H1 (cell line): ENCODE data around the gene ZNF280B. TPM values are rescaled to one million over a fixed set of nuclear protein-coding genes. Genes with fewer than 3 reads are reported as not detected.

Source experiments
- CTCF ChIA-PET: fragments of 300-600 bp; sonication (Branson Sonifier 250); formaldehyde crosslinking; loops from one replicate; lab custom pipeline; 2021; ENCODE audit not compliant: partially characterized antibody; lab: Charles Lee
- POLR2A ChIA-PET: fragments of 300-600 bp; sonication (Branson Sonifier 250); formaldehyde crosslinking; loops from one replicate; lab custom pipeline; 2021; ENCODE audit warnings: inconsistent platforms; ENCODE audit not compliant: partially characterized antibody; lab: Charles Lee
- DNase-seq, 2 experiments: peaks; one replicate each; pipeline versions ENCODE4 v3.0.0 to v3.0.0-alpha.2; 2010 to 2022; ENCODE audit warnings: low spot score in 2 of 2, low read depth in 1 of 2, mixed read lengths in 1 of 2
- FAIRE-seq: peaks from 2 replicates; lab custom pipeline; 2011; peaks lifted over from hg19 to GRCh38; lab: Jason Lieb, UNC
- H2AFZ ChIP-seq: 2 replicates; pipeline ENCODE4 v1.8.1; 2012; ENCODE audit warnings: low read length, inconsistent platforms
- H2AK5ac ChIP-seq: 2 replicates; pipeline ENCODE4 v1.6.1; 2013; ENCODE audit warnings: low read depth, low read length
- H2BK120ac ChIP-seq: replicated peaks from 2 replicates; pipeline ENCODE3; 2013; ENCODE audit warnings: low read depth, low read length, inconsistent platforms
- H2BK12ac ChIP-seq: 2 replicates; pipeline ENCODE4 v1.6.1; 2013; ENCODE audit warnings: low read depth, low read length
- H2BK15ac ChIP-seq: 2 replicates; pipeline ENCODE4 v1.6.1; 2013; ENCODE audit warnings: low read length
- H2BK20ac ChIP-seq: 2 replicates; pipeline ENCODE4 v1.6.1; 2013; ENCODE audit warnings: low read length
- H2BK5ac ChIP-seq: 2 replicates; pipeline ENCODE4 v1.6.1; 2013; ENCODE audit warnings: low read depth, low read length
- H3K14ac ChIP-seq: 2 replicates; pipeline ENCODE4 v1.6.1; 2013; ENCODE audit warnings: inconsistent platforms; ENCODE audit not compliant: insufficient read length
- H3K18ac ChIP-seq: 2 replicates; pipeline ENCODE4 v1.6.1; 2013; ENCODE audit warnings: low read length; ENCODE audit errors: extremely low read depth
- H3K23ac ChIP-seq: 2 replicates; pipeline ENCODE4 v1.6.1; 2013; ENCODE audit warnings: inconsistent platforms; ENCODE audit not compliant: insufficient read length
- H3K23me2 ChIP-seq: 2 replicates; pipeline ENCODE4 v1.6.1; 2013; ENCODE audit warnings: low read depth, low read length
- H3K27ac ChIP-seq: 2 replicates; pipeline ENCODE4 v1.6.1; 2011; ENCODE audit warnings: low read depth, low read length, inconsistent platforms
- H3K27me3 ChIP-seq, 4 experiments: replicated peaks in 1 of 4; 1 replicate in 1 of 4; 2 replicates in 3 of 4; pipeline versions ENCODE4 v1.6.1 to v1.8.1; 2011 to 2013; ENCODE audit warnings: low read length in 3 of 4, mild to moderate bottlenecking in 3 of 4, inconsistent platforms in 2 of 4, mixed read lengths in 2 of 4, moderate library complexity in 1 of 4; ENCODE audit not compliant: control insufficient read depth in 3 of 4, insufficient read depth in 3 of 4; ENCODE audit errors: extremely low read depth in 1 of 4
- H3K36me3 ChIP-seq, 4 experiments: 2 replicates each; pipeline versions ENCODE4 v1.6.1 to v1.8.1; 2011 to 2013; ENCODE audit warnings: mild to moderate bottlenecking in 4 of 4, low read length in 3 of 4, moderate library complexity in 2 of 4, control low read depth in 1 of 4, inconsistent platforms in 1 of 4; ENCODE audit not compliant: insufficient read depth in 4 of 4, control insufficient read depth in 2 of 4
- H3K4ac ChIP-seq: replicated peaks from 2 replicates; pipeline ENCODE3; 2013; ENCODE audit warnings: low read length, low read depth, mixed read lengths, inconsistent platforms; ENCODE audit not compliant: insufficient read length
- H3K4me1 ChIP-seq, 4 experiments: replicated peaks in 1 of 4; 1 replicate in 1 of 4; 2 replicates in 3 of 4; pipeline versions ENCODE4 v1.6.1 to v1.8.1; 2011 to 2013; ENCODE audit warnings: low read length in 3 of 4, inconsistent platforms in 2 of 4, mixed read lengths in 1 of 4; ENCODE audit not compliant: insufficient read depth in 4 of 4, control insufficient read depth in 3 of 4
- H3K4me2 ChIP-seq, 2 experiments: 2 replicates each; pipeline versions ENCODE4 v1.6.1 to v1.8.1; 2011 to 2013; ENCODE audit warnings: low read depth in 2 of 2, low read length in 2 of 2, control low read depth in 1 of 2, inconsistent platforms in 1 of 2, mild to moderate bottlenecking in 1 of 2; ENCODE audit not compliant: insufficient read depth in 1 of 2
- H3K4me3 ChIP-seq, 4 experiments: fragments of 200-600, 300-600 bp in 1 of 4; sonication (generic), shearing (Covaris generic), sonication (Bioruptor Twin) in 1 of 4; 2 replicates each; pipeline versions ENCODE4 v1.5.1 to v1.8.1; 2011 to 2016; ENCODE audit warnings: low read length in 4 of 4, low read depth in 3 of 4, control low read depth in 2 of 4, inconsistent platforms in 2 of 4, mild to moderate bottlenecking in 2 of 4, mixed read lengths in 1 of 4, moderate library complexity in 1 of 4; ENCODE audit not compliant: insufficient read depth in 2 of 4; ENCODE audit errors: extremely low read depth in 1 of 4
- H3K56ac ChIP-seq: replicated peaks from 2 replicates; pipeline ENCODE3; 2013; ENCODE audit warnings: low read depth, mild to moderate bottlenecking, mixed read lengths, low read length, inconsistent platforms; ENCODE audit not compliant: insufficient read length
- H3K79me1 ChIP-seq: 2 replicates; pipeline ENCODE4 v1.6.1; 2013; ENCODE audit warnings: low read depth, low read length, control low read depth
- H3K79me2 ChIP-seq, 2 experiments: 2 replicates each; pipeline versions ENCODE4 v1.6.1 to v1.8.1; 2012 to 2013; ENCODE audit warnings: low read length in 2 of 2, mild to moderate bottlenecking in 2 of 2, inconsistent platforms in 1 of 2; ENCODE audit not compliant: insufficient read depth in 2 of 2, control insufficient read depth in 1 of 2
- H3K9ac ChIP-seq, 4 experiments: replicated peaks in 1 of 4; 1 replicate in 1 of 4; 2 replicates in 3 of 4; pipeline versions ENCODE4 v1.6.1 to v1.8.1; 2011 to 2013; ENCODE audit warnings: low read depth in 3 of 4, low read length in 3 of 4, control low read depth in 2 of 4, mild to moderate bottlenecking in 2 of 4, moderate library complexity in 2 of 4, inconsistent platforms in 1 of 4; ENCODE audit errors: extremely low read depth in 1 of 4
- H3K9me3 ChIP-seq, 2 experiments: 2 replicates each; pipeline versions ENCODE4 v1.6.1 to v1.8.1; 2012 to 2013; ENCODE audit warnings: mild to moderate bottlenecking in 2 of 2, moderate library complexity in 2 of 2, control low read depth in 1 of 2, inconsistent platforms in 1 of 2, low read depth in 1 of 2, low read length in 1 of 2, mixed read lengths in 1 of 2; ENCODE audit not compliant: insufficient read depth in 2 of 2
- H4K20me1 ChIP-seq, 2 experiments: replicated peaks in 1 of 2; 2 replicates each; pipeline versions ENCODE3 to v1.8.1; 2011 to 2013; ENCODE audit warnings: inconsistent platforms in 2 of 2, low read length in 2 of 2, mild to moderate bottlenecking in 1 of 2; ENCODE audit not compliant: insufficient read depth in 2 of 2, control insufficient read depth in 1 of 2
- H4K5ac ChIP-seq: 2 replicates; pipeline ENCODE4 v1.6.1; 2013; ENCODE audit warnings: low read length, low read depth, mixed read lengths, inconsistent platforms; ENCODE audit not compliant: insufficient read length
- H4K8ac ChIP-seq: 2 replicates; pipeline ENCODE4 v1.8.0; 2013; ENCODE audit warnings: mild to moderate bottlenecking, moderate library complexity, low read length, inconsistent platforms; ENCODE audit not compliant: insufficient read depth; ENCODE audit errors: extremely low read depth
- H4K91ac ChIP-seq: replicated peaks from 2 replicates; pipeline ENCODE3; 2013; ENCODE audit warnings: low read length, mixed read lengths, inconsistent platforms; ENCODE audit not compliant: insufficient read length
- FOSL1 ChIP-seq: IDR thresholded peaks from 2 replicates; pipeline ENCODE4 v1.6.1; 2011; ENCODE audit warnings: mild to moderate bottlenecking, low read depth, low read length, moderate library complexity; ENCODE audit not compliant: insufficient read depth
- KDM5A ChIP-seq: fragments of 200-600 bp; IDR thresholded peaks from 2 replicates; pipeline ENCODE4 v1.7.1; 2012; ENCODE audit warnings: mild to moderate bottlenecking, low read length, inconsistent platforms, mixed read lengths
- RXRA ChIP-seq: IDR thresholded peaks from 2 replicates; pipeline ENCODE4 v1.6.1; 2011; ENCODE audit warnings: low read depth, mild to moderate bottlenecking, low read length, moderate library complexity; ENCODE audit not compliant: insufficient read depth
- SAP30 ChIP-seq: fragments of 300-600 bp; sonication (generic); IDR thresholded peaks from 2 replicates; pipeline ENCODE4 v1.7.1; 2012; ENCODE audit warnings: low read length, moderate library complexity, mild to moderate bottlenecking, inconsistent platforms; ENCODE audit not compliant: insufficient read depth, insufficient replicate concordance
- TAF1 ChIP-seq: IDR thresholded peaks from 2 replicates; pipeline ENCODE4 v1.6.1; 2011; ENCODE audit warnings: mild to moderate bottlenecking, low read depth, low read length
- WGBS, 2 experiments: shearing (Covaris generic) in 1 of 2; methylation state at CpG; one replicate each; pipeline versions ENCODE4 v1.1.6 to v1.1.7; 2013 to 2015; ENCODE audit warnings: low lambda C conversion rate in 2 of 2, mixed read lengths in 2 of 2, inconsistent platforms in 1 of 2, low coverage in 1 of 2, missing lambda C conversion rate in 1 of 2; ENCODE audit not compliant: insufficient replicate concordance in 2 of 2, insufficient coverage in 1 of 2, insufficient read length in 1 of 2; ENCODE audit errors: extremely low coverage in 1 of 2, missing lambda C conversion rate in 1 of 2; 5-methylcytosine and 5-hydroxymethylcytosine counted together
- polyA plus RNA-seq, 7 experiments: library from polyadenylated mRNA; depleted of rRNA in 3 of 7; stranded (reverse) in 5 of 7; unstranded in 2 of 7; fragments of >200 nt in 5 of 7; fragments of 200-250 nt in 2 of 7; gene quantifications; 1 replicate in 5 of 7; 2 replicates in 1 of 7; 4 replicates in 1 of 7; pipeline versions ENCODE4 v1.2.1 to v1.2.3, GENCODE V29; 2011 to 2013; ENCODE audit warnings: missing spikeins in 2 of 7, mixed read lengths in 2 of 7
- total RNA-seq: library from RNA; stranded (reverse); fragmentation: NEBNext Ultra II Directional; extraction: Animal tissue kit (Norgen Biotek cat#: 25700); gene quantifications from 2 replicates; pipeline ENCODE4 v1.2.1, GENCODE V29; 2021
- TF ChIP-seq, protein P1 (sequence below): IDR thresholded peaks from 2 replicates; pipeline ENCODE4 v1.6.1; 2012; ENCODE audit warnings: low read length, inconsistent platforms

ZNF280B gene
- total and polyA plus RNA-seq, 2 of the 8 experiments (the other 6 are each of a cell fraction or from before 2014, with no cell fraction given), result 4.8 to 11.7 TPM

DNA sequence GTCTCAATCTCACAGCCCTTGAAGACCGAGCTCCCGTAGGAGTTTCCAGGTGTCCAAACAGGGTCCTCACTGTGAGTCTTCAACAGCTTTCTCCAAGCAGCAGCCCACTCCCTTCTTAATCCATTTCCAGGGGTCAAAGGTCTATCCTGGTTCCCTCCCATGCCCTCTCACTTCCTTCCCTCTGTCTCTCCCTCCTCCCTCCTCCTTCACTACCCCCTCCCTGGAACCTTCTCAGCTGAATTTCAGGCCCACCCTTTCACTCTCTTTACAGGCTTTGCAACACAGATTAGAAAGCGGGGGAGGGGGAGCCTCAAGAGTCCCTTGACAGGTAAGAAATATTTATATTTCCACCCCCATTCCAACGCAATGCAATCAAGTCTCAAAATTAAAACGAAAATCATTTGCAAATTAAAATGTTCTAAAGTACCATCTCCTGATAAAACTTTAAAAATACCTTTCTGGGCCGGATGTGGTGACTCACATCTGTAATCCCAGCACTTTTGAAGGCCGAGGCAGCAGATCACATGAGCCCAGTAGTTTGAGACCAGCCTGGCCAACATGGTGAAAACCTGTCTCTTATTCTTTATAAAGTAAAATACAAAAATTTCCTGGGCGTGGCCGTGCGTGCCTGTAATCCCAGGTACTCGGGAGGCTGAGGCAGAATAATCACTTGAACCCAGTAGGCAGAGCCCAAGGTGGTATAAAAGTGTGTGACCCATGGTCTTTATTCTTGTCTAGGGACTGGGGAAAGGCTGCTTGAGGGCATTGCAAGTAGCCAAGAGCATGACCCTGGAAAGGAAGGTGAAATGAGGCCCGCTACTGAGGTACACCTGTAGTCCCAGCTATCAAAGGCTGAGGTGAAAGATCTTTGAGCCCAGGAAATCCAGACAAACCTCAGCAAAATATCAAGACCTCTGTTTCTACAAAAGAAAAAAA is 12.4 kb upstream of the ZNF280B start:
- no peak overlapping the region for H3K14ac ChIP-seq
- no peaks in the 10 kb centered on the region; the same call in 1 of the 2 replicates for H3K23me2 ChIP-seq
- H3K4me2 ChIP-seq, result no peak overlapping the region
- H3K23ac ChIP-seq, result no peak overlapping the region
- no peak overlapping the region for H2AFZ ChIP-seq
- peaks cover 3 to 33% (median 21%) of the 10 kb centered on the region in 4 experiments; a peak in 6 of 7 replicates for H3K27me3 ChIP-seq
- H3K79me1 ChIP-seq, result no peaks in the 10 kb centered on the region
- no peak overlapping the region for H4K8ac ChIP-seq
- no peaks in the 10 kb centered on the region for H3K79me2 ChIP-seq
- no peak overlapping the region for H2BK5ac ChIP-seq
- ChIA-PET POLR2A (no interaction called here), CTCF (interaction anchor here (3.3 kb wide), 1 partner anchor 12 kb away, joined by 9 read pairs; the partner anchor contains the start of gene ZNF280B)
- no peaks in the 10 kb centered on the region for H3K36me3 ChIP-seq
- H3K56ac ChIP-seq, result no peak overlapping the region
- no peak overlapping the region for H2BK12ac ChIP-seq
- H3K9me3 ChIP-seq, result peaks cover 0 to 11% of the 10 kb centered on the region in 2 experiments; a peak in 2 of 4 replicates
- no peak for FAIRE-seq
- H2BK15ac ChIP-seq, result no peak overlapping the region
- H3K4ac ChIP-seq, result no peak overlapping the region
- H2AK5ac ChIP-seq, result no peak overlapping the region
- H3K4me1 ChIP-seq, result no peaks in the 10 kb centered on the region
- H4K91ac ChIP-seq, result no peak overlapping the region
- no peak overlapping the region for H3K9ac ChIP-seq
- no peak for DNase-seq
- no peak overlapping the region for H4K5ac ChIP-seq
- H3K4me3 ChIP-seq, result no peak overlapping the region
- H3K27ac ChIP-seq, result no peak overlapping the region
- 84% methylated on average over 12 of the region's 12 CpGs; no CpG with 5 or more reads in 1 of the 2 experiments for WGBS, 2 experiments
- H3K18ac ChIP-seq, result no peak overlapping the region
- no peak overlapping the region for H2BK20ac ChIP-seq
- no peaks in the 10 kb centered on the region for H4K20me1 ChIP-seq
- no peak overlapping the region for H2BK120ac ChIP-seq
- no peak for TF ChIP-seq TAF1
- no peak for TF ChIP-seq FOSL1
- TF ChIP-seq, protein P1, sequence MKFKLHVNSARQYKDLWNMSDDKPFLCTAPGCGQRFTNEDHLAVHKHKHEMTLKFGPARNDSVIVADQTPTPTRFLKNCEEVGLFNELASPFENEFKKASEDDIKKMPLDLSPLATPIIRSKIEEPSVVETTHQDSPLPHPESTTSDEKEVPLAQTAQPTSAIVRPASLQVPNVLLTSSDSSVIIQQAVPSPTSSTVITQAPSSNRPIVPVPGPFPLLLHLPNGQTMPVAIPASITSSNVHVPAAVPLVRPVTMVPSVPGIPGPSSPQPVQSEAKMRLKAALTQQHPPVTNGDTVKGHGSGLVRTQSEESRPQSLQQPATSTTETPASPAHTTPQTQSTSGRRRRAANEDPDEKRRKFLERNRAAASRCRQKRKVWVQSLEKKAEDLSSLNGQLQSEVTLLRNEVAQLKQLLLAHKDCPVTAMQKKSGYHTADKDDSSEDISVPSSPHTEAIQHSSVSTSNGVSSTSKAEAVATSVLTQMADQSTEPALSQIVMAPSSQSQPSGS, result no peak
- TF ChIP-seq KDM5A, result no peak
- TF ChIP-seq RXRA, result no peak
- TF ChIP-seq SAP30, result no peak
